Measurements from ENCODE around the gene DUSP22.

The DUSP22 gene

DNA sequence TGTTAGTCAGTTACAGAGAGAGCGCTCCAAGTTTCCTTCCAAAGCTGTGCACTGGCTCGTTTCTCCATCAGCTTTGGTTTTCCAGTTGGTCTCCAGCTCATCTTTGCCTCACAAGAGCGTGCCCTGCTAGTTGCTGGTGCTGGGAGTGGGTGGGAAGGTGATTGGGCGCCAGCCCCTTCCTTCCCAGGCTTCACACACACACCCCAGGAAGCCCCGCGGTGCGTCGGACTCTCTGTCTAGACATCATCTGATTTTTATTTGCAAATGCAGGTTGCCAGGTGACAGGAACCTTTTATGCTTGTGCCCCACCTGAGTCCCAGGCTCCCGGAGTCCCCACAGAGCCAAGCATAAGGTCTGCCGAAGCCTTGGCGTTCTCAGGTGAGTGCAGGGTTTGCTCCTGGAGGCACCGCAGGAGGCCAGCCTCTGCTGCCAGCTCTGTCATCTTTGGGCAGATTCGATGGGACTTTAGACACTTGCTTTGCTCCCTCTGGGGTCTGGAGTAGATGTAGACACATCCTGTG lies 106.3 kb downstream of the DUSP22 start:
- DNase-seq, result no peak

DNA sequence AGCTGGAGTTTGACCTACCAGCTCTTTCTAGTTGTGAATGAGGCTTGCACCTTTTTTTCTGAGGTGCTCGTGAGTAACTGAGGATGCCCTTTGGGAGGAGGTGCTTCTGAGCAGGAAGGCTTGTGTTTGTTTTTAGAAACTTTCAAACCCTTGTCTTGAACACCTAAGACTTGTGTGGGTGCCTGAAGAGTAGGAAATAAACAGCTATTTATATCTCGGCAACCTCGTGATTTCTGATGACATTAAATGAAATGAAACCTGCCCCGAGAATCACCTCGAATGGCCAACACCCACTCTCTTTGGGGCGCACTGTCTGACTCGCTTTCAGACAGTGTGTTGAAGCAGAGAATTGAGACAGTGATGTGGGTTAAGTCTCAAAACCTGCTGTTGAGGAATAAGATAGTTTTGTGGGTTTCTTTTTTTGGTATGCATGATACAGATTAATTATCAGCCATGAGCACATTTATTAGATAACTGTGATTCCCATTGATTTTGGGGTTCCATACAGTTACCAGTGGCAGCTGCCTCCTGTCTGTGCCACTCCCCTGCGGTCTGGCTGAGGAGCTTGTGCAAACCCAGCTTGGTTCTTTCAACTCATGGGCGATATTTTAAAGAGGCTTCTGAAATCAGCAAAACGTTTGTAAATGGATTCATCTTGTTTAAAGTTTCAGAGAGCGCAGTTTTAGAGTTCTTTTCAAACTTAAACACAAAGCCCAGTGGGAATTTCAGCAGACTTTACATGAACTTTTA lies 107.7 kb downstream of the DUSP22 start:
- no peak for DNase-seq

DNA sequence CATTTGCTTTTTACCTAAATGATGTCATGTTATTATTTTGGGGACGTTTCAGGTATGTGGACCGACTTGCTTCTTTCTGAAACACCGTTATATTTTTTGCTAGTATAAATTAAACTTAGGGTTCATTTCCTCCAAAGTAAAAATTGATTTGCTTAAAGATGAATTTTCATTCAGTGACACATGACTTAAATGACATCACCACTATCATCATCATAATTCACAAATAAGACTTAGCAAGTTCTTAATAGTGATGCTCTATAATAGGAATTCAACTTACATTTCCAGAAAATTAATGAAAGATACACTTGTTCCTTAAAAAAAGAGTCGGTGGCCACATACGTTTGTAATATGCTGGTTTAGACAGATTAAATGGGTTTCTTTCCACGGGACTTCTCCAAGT lies 108.5 kb downstream of the DUSP22 start:
- DNase-seq, result no peak
